HEK293 (cell line): ENCODE data around the gene ZNF565.

ENCODE experiments used
- AEBP2 ChIP-seq: fragments of 450-650 bp; formaldehyde crosslinking; IDR thresholded peaks from 2 replicates; pipeline ENCODE4 v1.5.1; 2016; ENCODE audit warnings: missing biosample characterization, missing genetic modification characterization, borderline replicate concordance
- EGR2 ChIP-seq: fragments of 450-650 bp; formaldehyde crosslinking; IDR thresholded peaks from 2 replicates; pipeline ENCODE4 v1.5.1; 2016; ENCODE audit warnings: low read depth, missing biosample characterization, missing genetic modification characterization
- GLI2 ChIP-seq: fragments of 450-650 bp; formaldehyde crosslinking; IDR thresholded peaks from 2 replicates; pipeline ENCODE4; 2017; ENCODE audit warnings: missing biosample characterization, missing genetic modification characterization, low read depth, borderline replicate concordance
- GLI4 ChIP-seq: fragments of 450-650 bp; formaldehyde crosslinking; IDR thresholded peaks from 2 replicates; pipeline ENCODE4 v1.5.1; 2016; ENCODE audit warnings: missing biosample characterization, missing genetic modification characterization
- GLIS1 ChIP-seq: fragments of 450-650 bp; formaldehyde crosslinking; IDR thresholded peaks from 2 replicates; pipeline ENCODE4 v1.5.1; 2016; ENCODE audit warnings: missing biosample characterization, missing genetic modification characterization
- KLF17 ChIP-seq: fragments of 450-650 bp; formaldehyde crosslinking; IDR thresholded peaks from 2 replicates; pipeline ENCODE4 v1.5.1; 2016; ENCODE audit warnings: missing biosample characterization, missing genetic modification characterization
- TSHZ1 ChIP-seq: fragments of 450-650 bp; formaldehyde crosslinking; IDR thresholded peaks from 2 replicates; pipeline ENCODE4 v1.5.1; 2016; ENCODE audit warnings: missing biosample characterization, missing genetic modification characterization, borderline replicate concordance
- WT1 ChIP-seq: fragments of 450-650 bp; formaldehyde crosslinking; IDR thresholded peaks from 2 replicates; pipeline ENCODE4 v1.5.1; 2016; ENCODE audit warnings: missing biosample characterization, missing genetic modification characterization
- ZNF16 ChIP-seq: fragments of 450-650 bp; formaldehyde crosslinking; IDR thresholded peaks from 2 replicates; pipeline ENCODE4 v1.5.1; 2016; ENCODE audit warnings: low read depth, missing biosample characterization, missing genetic modification characterization
- ZNF184 ChIP-seq: fragments of 450-650 bp; IDR thresholded peaks from 2 replicates; pipeline ENCODE4 v1.5.1; 2018; ENCODE audit warnings: missing biosample characterization, mild to moderate bottlenecking, missing genetic modification characterization
- ZNF223 ChIP-seq: fragments of 450-650 bp; formaldehyde crosslinking; IDR thresholded peaks from 2 replicates; pipeline ENCODE4 v1.5.1; 2016; ENCODE audit warnings: missing biosample characterization, missing genetic modification characterization
- ZNF341 ChIP-seq: fragments of 450-650 bp; formaldehyde crosslinking; IDR thresholded peaks from 2 replicates; pipeline ENCODE4; 2016; ENCODE audit warnings: low read depth, missing biosample characterization, missing genetic modification characterization
- ZNF366 ChIP-seq: fragments of 450-650 bp; formaldehyde crosslinking; conservative IDR thresholded peaks from 2 replicates; pipeline ENCODE4 v1.5.1; 2016; ENCODE audit warnings: missing biosample characterization, missing genetic modification characterization
- ZNF521 ChIP-seq: fragments of 450-650 bp; formaldehyde crosslinking; IDR thresholded peaks from 2 replicates; pipeline ENCODE4 v1.5.1; 2017; ENCODE audit warnings: missing biosample characterization, mild to moderate bottlenecking, missing genetic modification characterization
- ZNF548 ChIP-seq: fragments of 450-650 bp; formaldehyde crosslinking; IDR thresholded peaks from 2 replicates; pipeline ENCODE4 v1.5.1; 2016; ENCODE audit warnings: missing biosample characterization, missing genetic modification characterization
- ZNF561 ChIP-seq: fragments of 450-650 bp; IDR thresholded peaks from 2 replicates; pipeline ENCODE4 v1.5.1; 2018; ENCODE audit warnings: missing biosample characterization, missing genetic modification characterization, borderline replicate concordance
- ZNF658 ChIP-seq: fragments of 450-650 bp; formaldehyde crosslinking; IDR thresholded peaks from 2 replicates; pipeline ENCODE4; 2016; ENCODE audit warnings: missing biosample characterization, missing genetic modification characterization
- ZNF660 ChIP-seq: fragments of 450-650 bp; IDR thresholded peaks from 2 replicates; pipeline ENCODE4 v1.5.1; 2018; ENCODE audit warnings: missing biosample characterization, mild to moderate bottlenecking, missing genetic modification characterization
- ZNF677 ChIP-seq: fragments of 450-650 bp; IDR thresholded peaks from 2 replicates; pipeline ENCODE4 v1.5.0; 2018; ENCODE audit warnings: missing biosample characterization, mild to moderate bottlenecking, missing genetic modification characterization, moderate library complexity
- ZNF707 ChIP-seq: fragments of 450-650 bp; formaldehyde crosslinking; IDR thresholded peaks from 2 replicates; pipeline ENCODE4 v1.5.1; 2016; ENCODE audit warnings: missing biosample characterization, missing genetic modification characterization
- ZNF830 ChIP-seq: fragments of 450-650 bp; IDR thresholded peaks from 2 replicates; pipeline ENCODE4 v1.5.0; 2018; ENCODE audit warnings: missing biosample characterization, missing genetic modification characterization, low read depth, mild to moderate bottlenecking, moderate library complexity
- ZSCAN16 ChIP-seq: fragments of 450-650 bp; formaldehyde crosslinking; IDR thresholded peaks from 2 replicates; pipeline ENCODE4 v1.5.1; 2016; ENCODE audit warnings: missing biosample characterization, missing genetic modification characterization
- ZSCAN30 ChIP-seq: fragments of 450-650 bp; IDR thresholded peaks from 2 replicates; pipeline ENCODE4 v1.5.1; 2018; ENCODE audit warnings: missing biosample characterization, mild to moderate bottlenecking, missing genetic modification characterization, moderate library complexity
- ZXDB ChIP-seq: fragments of 450-650 bp; formaldehyde crosslinking; IDR thresholded peaks from 2 replicates; pipeline ENCODE4 v1.5.1; 2016; ENCODE audit warnings: missing biosample characterization, missing genetic modification characterization
- TF ChIP-seq, protein P1 (sequence below): fragments of 450-650 bp; formaldehyde crosslinking; IDR thresholded peaks from 2 replicates; pipeline ENCODE4 v1.5.1; 2016; ENCODE audit warnings: missing biosample characterization, missing genetic modification characterization, low read depth

Gene ZNF565

DNA sequence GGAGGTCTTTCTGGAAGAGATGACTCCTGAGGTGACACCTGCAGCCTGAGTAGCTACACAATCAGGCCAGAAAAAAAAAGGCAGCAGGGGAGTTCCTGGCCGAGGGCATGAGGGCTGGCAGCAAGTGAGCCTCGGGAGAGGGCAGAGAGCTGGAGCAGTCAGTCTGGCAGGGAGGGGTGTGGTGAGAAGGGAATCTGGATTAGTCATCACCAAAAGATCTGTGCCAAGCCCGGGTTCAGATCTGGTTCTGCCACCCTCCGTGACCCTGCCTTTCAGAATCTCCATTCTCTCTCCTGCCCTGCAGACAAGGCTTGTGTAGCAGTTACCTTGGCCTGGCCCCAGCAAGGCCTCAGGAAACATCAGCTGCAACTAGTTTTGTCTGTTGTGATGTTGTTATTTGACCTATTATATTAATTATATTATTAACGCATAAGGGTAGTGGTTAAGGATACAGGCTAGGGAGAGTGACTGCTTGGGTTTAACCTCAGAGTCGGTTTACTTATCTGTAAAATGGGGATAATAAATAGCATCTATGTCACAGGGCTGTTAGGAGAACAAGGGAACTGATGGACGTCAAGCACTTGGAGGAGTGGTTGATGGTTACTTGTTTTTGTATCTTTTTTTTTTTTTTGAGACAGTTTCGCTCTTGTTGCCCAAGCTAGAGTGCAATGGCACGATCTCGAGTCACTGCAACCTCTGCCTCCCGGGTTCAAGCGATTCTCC, 77.3 kb downstream of the ZNF565 start (continued):
- TF ChIP-seq TSHZ1 (tag by site-specific recombination) (no peak), ZXDB (tag by site-specific recombination) (no peak), EGR2 (tag by site-specific recombination) (no peak), ZNF658 (no peak), ZNF707 (tag by site-specific recombination) (no peak), ZNF521 (no peak), GLI2 (tag by site-specific recombination) (no peak), ZSCAN16 (tag by site-specific recombination) (no peak), ZNF366 (tag by site-specific recombination) (no peak), GLIS1 (tag by site-specific recombination) (peak; percentile 35; the same call in 1 of the 2 replicates), AEBP2 (no peak), ZNF677 (tag by site-specific recombination) (no peak), ZNF830 (no peak), ZNF16 (no peak), ZNF184 (tag by site-specific recombination) (no peak), ZNF341 (no peak), ZNF660 (tag by site-specific recombination) (no peak), KLF17 (tag by site-specific recombination) (no peak), WT1 (tag by site-specific recombination) (no peak), GLI4 (tag by site-specific recombination) (no peak), ZNF548 (tag by site-specific recombination) (no peak), ZNF223 (no peak), ZNF561 (tag by site-specific recombination) (no peak), ZSCAN30 (tag by site-specific recombination) (no peak)
- TF ChIP-seq, protein P1, sequence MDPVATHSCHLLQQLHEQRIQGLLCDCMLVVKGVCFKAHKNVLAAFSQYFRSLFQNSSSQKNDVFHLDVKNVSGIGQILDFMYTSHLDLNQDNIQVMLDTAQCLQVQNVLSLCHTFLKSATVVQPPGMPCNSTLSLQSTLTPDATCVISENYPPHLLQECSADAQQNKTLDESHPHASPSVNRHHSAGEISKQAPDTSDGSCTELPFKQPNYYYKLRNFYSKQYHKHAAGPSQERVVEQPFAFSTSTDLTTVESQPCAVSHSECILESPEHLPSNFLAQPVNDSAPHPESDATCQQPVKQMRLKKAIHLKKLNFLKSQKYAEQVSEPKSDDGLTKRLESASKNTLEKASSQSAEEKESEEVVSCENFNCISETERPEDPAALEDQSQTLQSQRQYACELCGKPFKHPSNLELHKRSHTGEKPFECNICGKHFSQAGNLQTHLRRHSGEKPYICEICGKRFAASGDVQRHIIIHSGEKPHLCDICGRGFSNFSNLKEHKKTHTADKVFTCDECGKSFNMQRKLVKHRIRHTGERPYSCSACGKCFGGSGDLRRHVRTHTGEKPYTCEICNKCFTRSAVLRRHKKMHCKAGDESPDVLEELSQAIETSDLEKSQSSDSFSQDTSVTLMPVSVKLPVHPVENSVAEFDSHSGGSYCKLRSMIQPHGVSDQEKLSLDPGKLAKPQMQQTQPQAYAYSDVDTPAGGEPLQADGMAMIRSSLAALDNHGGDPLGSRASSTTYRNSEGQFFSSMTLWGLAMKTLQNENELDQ (tag by site-specific recombination): no peak
